SK-N-SH treated with all-trans-retinoic acid at 6 μM for 48 hours (cell line): ENCODE measurements around the gene CACNA1G.

Source experiments
- ATAC-seq: fragments of 200-7000 bp; cut with Tn5 transposase; 3 replicates; pipeline ENCODE4 v1.9.1; 2020; ENCODE audit warnings: mild to moderate bottlenecking, moderate library complexity
- ARNTL ChIP-seq: fragments of 450-650 bp; formaldehyde crosslinking; IDR thresholded peaks from 2 replicates; pipeline ENCODE4 v1.5.0; 2020; ENCODE audit warnings: low read depth, mild to moderate bottlenecking, moderate library complexity, borderline replicate concordance
- BACH2 ChIP-seq: fragments of 250-450 bp; sonication (Bioruptor Pico); IDR thresholded peaks from 2 replicates; pipeline ENCODE4 v1.9.0; 2021; ENCODE audit warnings: mild to moderate bottlenecking, borderline replicate concordance
- CSDC2 ChIP-seq: fragments of 250-450 bp; sonication (Bioruptor Pico); IDR thresholded peaks from 2 replicates; pipeline ENCODE4 v1.5.0; 2020; ENCODE audit warnings: mild to moderate bottlenecking, moderate library complexity
- CSRNP3 ChIP-seq: fragments of 250-450 bp; sonication (Bioruptor Pico); IDR thresholded peaks from 2 replicates; pipeline ENCODE4 v1.5.1; 2021; ENCODE audit warnings: mild to moderate bottlenecking, moderate library complexity
- GLIS3 ChIP-seq: fragments of 250-450 bp; sonication (Bioruptor Pico); IDR thresholded peaks from 2 replicates; pipeline ENCODE4 v1.5.0; 2020; ENCODE audit warnings: mild to moderate bottlenecking, moderate library complexity
- ISL1 ChIP-seq: fragments of 250-450 bp; sonication (Bioruptor Pico); IDR thresholded peaks from 2 replicates; pipeline ENCODE4 v2.1.2; 2022; ENCODE audit warnings: mild to moderate bottlenecking, moderate library complexity
- OSR1 ChIP-seq: fragments of 250-450 bp; sonication (Bioruptor Pico); IDR thresholded peaks from 2 replicates; pipeline ENCODE4 v1.8.0; 2022; ENCODE audit warnings: moderate library complexity, mild to moderate bottlenecking, inconsistent platforms
- PPARA ChIP-seq: fragments of 250-450 bp; sonication (Bioruptor Pico); IDR thresholded peaks from 2 replicates; pipeline ENCODE4 v1.5.0; 2020; ENCODE audit warnings: mild to moderate bottlenecking, borderline replicate concordance
- RARB ChIP-seq: fragments of 250-450 bp; sonication (Bioruptor Pico); IDR thresholded peaks from 2 replicates; pipeline ENCODE4 v1.8.0; 2021; ENCODE audit warnings: mild to moderate bottlenecking, moderate library complexity
- SNAI2 ChIP-seq: fragments of 250-450 bp; sonication (Bioruptor Pico); IDR thresholded peaks from 2 replicates; pipeline ENCODE4 v1.5.0; 2020; ENCODE audit warnings: mild to moderate bottlenecking, moderate library complexity
- TCF4 ChIP-seq: fragments of 250-450 bp; sonication (Bioruptor Pico); IDR thresholded peaks from 2 replicates; pipeline ENCODE4 v1.8.0; 2021; ENCODE audit warnings: mild to moderate bottlenecking, moderate library complexity, borderline replicate concordance
- TSHZ2 ChIP-seq: fragments of 250-450 bp; sonication (Bioruptor Pico); IDR thresholded peaks from 2 replicates; pipeline ENCODE4 v1.5.0; 2020; ENCODE audit warnings: mild to moderate bottlenecking, moderate library complexity
- ZC3H10 ChIP-seq: fragments of 250-450 bp; sonication (Bioruptor Pico); IDR thresholded peaks from 2 replicates; pipeline ENCODE4 v1.5.1; 2021; ENCODE audit warnings: mild to moderate bottlenecking, moderate library complexity
- ZFP30 ChIP-seq: fragments of 450-650 bp; formaldehyde crosslinking; IDR thresholded peaks from 2 replicates; pipeline ENCODE4 v1.5.0; 2022; ENCODE audit warnings: mild to moderate bottlenecking, moderate library complexity
- ZNF565 ChIP-seq: fragments of 450-650 bp; formaldehyde crosslinking; conservative IDR thresholded peaks from 2 replicates; pipeline ENCODE4 v1.5.0; 2020; ENCODE audit warnings: low read depth, mild to moderate bottlenecking, moderate library complexity
- ZNF8 ChIP-seq: fragments of 450-650 bp; formaldehyde crosslinking; IDR thresholded peaks from 2 replicates; pipeline ENCODE4 v1.5.0; 2020; ENCODE audit warnings: mild to moderate bottlenecking, moderate library complexity
- TF ChIP-seq, protein P1 (sequence below): fragments of 250-450 bp; sonication (Bioruptor Pico); IDR thresholded peaks from 2 replicates; pipeline ENCODE4 v1.8.0; 2020; ENCODE audit warnings: mild to moderate bottlenecking, moderate library complexity, borderline replicate concordance
- TF ChIP-seq, protein P2 (sequence below): fragments of 250-450 bp; sonication (Bioruptor Pico); IDR thresholded peaks from 2 replicates; pipeline ENCODE4 v1.5.1; 2020; ENCODE audit warnings: low read depth, mild to moderate bottlenecking, moderate library complexity

Gene CACNA1G

GRCh38 chr17:50662632-50663225 is 102.2 kb downstream of the CACNA1G start:
- ATAC-seq = no peak
- no peak for TF ChIP-seq ISL1
- TF ChIP-seq CSDC2 = no peak
- TF ChIP-seq OSR1 (CRISPR knock-in tag) = no peak
- TF ChIP-seq BACH2 (CRISPR knock-in tag) = no peak
- no peak for TF ChIP-seq TCF4

GRCh38 chr17:50663812-50664374 is 103.4 kb downstream of the CACNA1G start:
- no peak for ATAC-seq
- TF ChIP-seq TCF4 (no peak), ZFP30 (no peak), RARB (CRISPR knock-in tag) (no peak), CSRNP3 (no peak)
- TF ChIP-seq, protein P1, sequence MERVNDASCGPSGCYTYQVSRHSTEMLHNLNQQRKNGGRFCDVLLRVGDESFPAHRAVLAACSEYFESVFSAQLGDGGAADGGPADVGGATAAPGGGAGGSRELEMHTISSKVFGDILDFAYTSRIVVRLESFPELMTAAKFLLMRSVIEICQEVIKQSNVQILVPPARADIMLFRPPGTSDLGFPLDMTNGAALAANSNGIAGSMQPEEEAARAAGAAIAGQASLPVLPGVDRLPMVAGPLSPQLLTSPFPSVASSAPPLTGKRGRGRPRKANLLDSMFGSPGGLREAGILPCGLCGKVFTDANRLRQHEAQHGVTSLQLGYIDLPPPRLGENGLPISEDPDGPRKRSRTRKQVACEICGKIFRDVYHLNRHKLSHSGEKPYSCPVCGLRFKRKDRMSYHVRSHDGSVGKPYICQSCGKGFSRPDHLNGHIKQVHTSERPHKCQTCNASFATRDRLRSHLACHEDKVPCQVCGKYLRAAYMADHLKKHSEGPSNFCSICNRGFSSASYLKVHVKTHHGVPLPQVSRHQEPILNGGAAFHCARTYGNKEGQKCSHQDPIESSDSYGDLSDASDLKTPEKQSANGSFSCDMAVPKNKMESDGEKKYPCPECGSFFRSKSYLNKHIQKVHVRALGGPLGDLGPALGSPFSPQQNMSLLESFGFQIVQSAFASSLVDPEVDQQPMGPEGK (CRISPR knock-in tag) = no peak
- TF ChIP-seq, all 23 proteins: peak for 0

- ATAC-seq = no peak
Measured at GRCh38 chr17:50664788-50665458, 104.4 kb downstream of the CACNA1G start.

More at GRCh38 chr17:50664788-50665458, 104.4 kb downstream of the CACNA1G start:
- TF ChIP-seq, protein P1 (CRISPR knock-in tag) = no peak
- TF ChIP-seq ISL1 (no peak), TSHZ2 (CRISPR knock-in tag) (no peak), TCF4 (no peak), ZFP30 (no peak), ZC3H10 (CRISPR knock-in tag) (no peak), BACH2 (CRISPR knock-in tag) (no peak), ZNF8 (CRISPR knock-in tag) (no peak), GLIS3 (CRISPR knock-in tag) (no peak), ZNF565 (no peak), RARB (CRISPR knock-in tag) (no peak), CSDC2 (no peak), PPARA (CRISPR knock-in tag) (no peak), OSR1 (CRISPR knock-in tag) (no peak), ARNTL (no peak), SNAI2 (no peak)
- TF ChIP-seq, protein P2, sequence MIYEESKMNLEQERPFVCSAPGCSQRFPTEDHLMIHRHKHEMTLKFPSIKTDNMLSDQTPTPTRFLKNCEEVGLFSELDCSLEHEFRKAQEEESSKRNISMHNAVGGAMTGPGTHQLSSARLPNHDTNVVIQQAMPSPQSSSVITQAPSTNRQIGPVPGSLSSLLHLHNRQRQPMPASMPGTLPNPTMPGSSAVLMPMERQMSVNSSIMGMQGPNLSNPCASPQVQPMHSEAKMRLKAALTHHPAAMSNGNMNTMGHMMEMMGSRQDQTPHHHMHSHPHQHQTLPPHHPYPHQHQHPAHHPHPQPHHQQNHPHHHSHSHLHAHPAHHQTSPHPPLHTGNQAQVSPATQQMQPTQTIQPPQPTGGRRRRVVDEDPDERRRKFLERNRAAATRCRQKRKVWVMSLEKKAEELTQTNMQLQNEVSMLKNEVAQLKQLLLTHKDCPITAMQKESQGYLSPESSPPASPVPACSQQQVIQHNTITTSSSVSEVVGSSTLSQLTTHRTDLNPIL (CRISPR knock-in tag) = no peak
